ENCODE data around the gene ITGA7.
"Not testable (repeated sequence)": the region's sequence is repeated elsewhere in the genome, so short reads cannot be mapped to it uniquely, and the experiment has no call there.

Gene ITGA7

GRCh38 chr12:55658212-55658611, 49.5 kb downstream of the ITGA7 start:
- no peak overlapping the region for H3K27ac ChIP-seq
- TF ChIP-seq ZFX (IDR thresholded peaks at IDR 0.05; ENCODE audit: borderline replicate concordance) (no peak), CTCF (IDR thresholded peaks at IDR 0.05) (no peak)

- TF ChIP-seq CTCF (IDR thresholded peaks at IDR 0.05) = no peak
- no peak for TF ChIP-seq ZFX (IDR thresholded peaks at IDR 0.05; ENCODE audit: borderline replicate concordance)
- no peak overlapping the region for H3K27ac ChIP-seq
These were observed 50.5 kb downstream of the ITGA7 start for GRCh38 chr12:55657212-55657611.

GRCh38 chr12:55654511-55655214, 53.0 kb downstream of the ITGA7 start:
- H3K27ac ChIP-seq = no peak overlapping the region
- TF ChIP-seq ZFX (IDR thresholded peaks at IDR 0.05; ENCODE audit: borderline replicate concordance) = no peak
- TF ChIP-seq CTCF (IDR thresholded peaks at IDR 0.05) = no peak

- no peak for TF ChIP-seq CTCF (IDR thresholded peaks at IDR 0.05)
- TF ChIP-seq ZFX (IDR thresholded peaks at IDR 0.05; ENCODE audit: borderline replicate concordance) = no peak
- no peak overlapping the region for H3K27ac ChIP-seq
These were observed 54.7 kb downstream of the ITGA7 start for GRCh38 chr12:55653031-55653430.

GRCh38 chr12:55652352-55652751, 55.4 kb downstream of the ITGA7 start:
- TF ChIP-seq ZFX (IDR thresholded peaks at IDR 0.05; ENCODE audit: borderline replicate concordance) (no peak), CTCF (IDR thresholded peaks at IDR 0.05) (no peak)
- no peak overlapping the region for H3K27ac ChIP-seq

GRCh38 chr12:55651299-55651683, 56.4 kb downstream of the ITGA7 start:
- no peak for TF ChIP-seq ZFX (IDR thresholded peaks at IDR 0.05; ENCODE audit: borderline replicate concordance)
- no peak overlapping the region for H3K27ac ChIP-seq

GRCh38 chr12:55650620-55651298, 56.9 kb downstream of the ITGA7 start:
- not testable (repeated sequence) for H3K27ac ChIP-seq

GRCh38 chr12:55647027-55647426, 60.7 kb downstream of the ITGA7 start:
- H3K27ac ChIP-seq = no peak overlapping the region
- no peak for TF ChIP-seq ZFX (IDR thresholded peaks at IDR 0.05; ENCODE audit: borderline replicate concordance)

- no peak for TF ChIP-seq CTCF (IDR thresholded peaks at IDR 0.05)
- no peak for TF ChIP-seq ZFX (IDR thresholded peaks at IDR 0.05; ENCODE audit: borderline replicate concordance)
- H3K27ac ChIP-seq = no peak overlapping the region
These were observed 63.1 kb downstream of the ITGA7 start for GRCh38 chr12:55644591-55644990.
